ENCODE results near the gene FOXN3.
"Not testable (repeated sequence)": the region's sequence is repeated elsewhere in the genome, so short reads cannot be mapped to it uniquely, and the experiment has no call there.

The FOXN3 gene

DNA sequence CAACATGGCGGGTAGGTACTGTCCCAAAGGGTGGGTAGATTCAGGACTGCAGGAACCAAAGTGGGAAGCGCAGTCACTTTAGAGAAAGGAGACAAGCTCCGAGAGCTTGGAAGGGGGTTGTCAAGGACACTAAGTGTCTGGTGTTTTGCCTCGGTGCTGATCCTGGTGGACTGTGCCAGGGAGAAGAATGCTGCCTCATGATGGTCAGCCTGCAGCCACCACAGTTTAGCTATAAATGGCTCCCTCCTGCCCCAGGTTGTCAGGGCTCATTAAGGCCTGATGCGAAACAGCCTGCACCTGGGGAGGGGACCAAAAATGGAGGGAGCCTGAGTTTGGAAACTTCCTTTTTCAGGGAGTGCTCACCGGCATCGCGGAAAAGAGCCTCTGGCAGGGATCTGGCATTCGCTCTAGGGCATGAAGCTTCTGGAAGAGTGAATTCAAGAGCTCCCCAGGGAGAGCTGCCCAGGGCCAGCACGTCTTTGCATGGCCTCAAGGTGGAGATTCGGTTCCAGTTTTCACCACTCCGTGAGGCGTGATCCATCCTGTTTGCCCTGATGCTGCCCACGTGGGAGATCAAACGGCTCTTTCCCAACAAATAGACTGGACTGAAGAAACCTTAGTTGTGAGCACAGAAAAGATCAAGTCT, 164.0 kb downstream of the FOXN3 start:
- DNase-seq (ENCODE audit: low read depth, low spot score), result no peak
- no peaks in the 10 kb centered on the region for H3K27me3 ChIP-seq (ENCODE audit: control insufficient read depth, insufficient read depth, low read length)
- no peak overlapping the region for H3K4me3 ChIP-seq (ENCODE audit: low read length)
- no peaks in the 10 kb centered on the region for H3K9me3 ChIP-seq (ENCODE audit: control insufficient read depth, insufficient read depth, low read length)
- no CpG with 5 or more reads among the region's 15 CpGs for WGBS (ENCODE audit: insufficient coverage, insufficient read length)
- H3K4me1 ChIP-seq (ENCODE audit: control insufficient read depth, insufficient read depth, low read length), result peaks cover 6% of the 10 kb centered on the region
- H3K27ac ChIP-seq (ENCODE audit: low read length), result no peak overlapping the region
- H3K36me3 ChIP-seq (ENCODE audit: control insufficient read depth, insufficient read depth, low read length), result peaks cover 2% of the 10 kb centered on the region; the same call in 1 of the 2 replicates

DNA sequence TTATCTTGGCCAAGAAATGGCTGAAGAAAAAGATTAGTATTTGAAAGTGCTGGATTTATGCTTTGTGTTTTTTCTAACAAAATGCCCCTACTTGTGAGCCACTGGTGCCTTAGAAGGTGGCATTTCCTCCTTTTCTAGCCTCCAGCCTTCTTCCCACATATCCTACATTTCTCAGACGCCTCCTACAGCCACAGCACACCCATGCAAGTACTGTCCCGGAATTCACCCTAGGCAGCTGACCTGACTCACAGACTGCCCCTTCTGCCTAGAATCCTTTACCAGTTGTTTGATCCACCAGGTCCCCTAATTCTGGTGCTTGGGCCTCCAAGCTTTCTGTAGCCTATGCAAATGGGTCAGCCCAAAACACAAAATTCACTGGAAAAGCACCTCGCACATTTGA, 166.0 kb downstream of the FOXN3 start:
- no peaks in the 10 kb centered on the region for H3K27me3 ChIP-seq (ENCODE audit: control insufficient read depth, insufficient read depth, low read length)
- H3K4me1 ChIP-seq (ENCODE audit: control insufficient read depth, insufficient read depth, low read length), result peaks cover 6% of the 10 kb centered on the region
- H3K4me3 ChIP-seq (ENCODE audit: low read length), result no peak overlapping the region
- no peak for DNase-seq (ENCODE audit: low read depth, low spot score)
- no peaks in the 10 kb centered on the region for H3K36me3 ChIP-seq (ENCODE audit: control insufficient read depth, insufficient read depth, low read length)
- no peaks in the 10 kb centered on the region for H3K9me3 ChIP-seq (ENCODE audit: control insufficient read depth, insufficient read depth, low read length)
- no peak overlapping the region for H3K27ac ChIP-seq (ENCODE audit: low read length)
- no CpG with 5 or more reads among the region's 3 CpGs for WGBS (ENCODE audit: insufficient coverage, insufficient read length)

DNA sequence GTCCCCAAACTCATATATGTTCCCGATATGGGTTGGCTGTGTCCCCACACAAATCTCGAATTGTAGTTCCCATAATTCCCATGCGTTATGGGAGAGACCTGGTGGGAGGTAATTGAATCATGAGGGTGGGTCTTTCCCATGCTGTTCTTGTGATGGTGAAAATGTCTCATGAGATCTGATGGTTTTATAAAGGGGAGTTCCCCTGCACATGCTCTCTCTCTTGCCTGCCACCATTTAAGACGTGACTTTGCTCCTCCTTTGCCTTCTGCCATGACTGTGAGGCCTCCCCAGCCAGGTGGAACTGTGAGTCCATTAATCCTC, 166.4 kb downstream of the FOXN3 start:
- H3K4me1 ChIP-seq (ENCODE audit: control insufficient read depth, insufficient read depth, low read length); H3K36me3 ChIP-seq (ENCODE audit: control insufficient read depth, insufficient read depth, low read length); H3K9me3 ChIP-seq (ENCODE audit: control insufficient read depth, insufficient read depth, low read length); H3K4me3 ChIP-seq (ENCODE audit: low read length); H3K27me3 ChIP-seq (ENCODE audit: control insufficient read depth, insufficient read depth, low read length); H3K27ac ChIP-seq (ENCODE audit: low read length); DNase-seq (ENCODE audit: low read depth, low spot score): not testable (repeated sequence)
- no CpG with 5 or more reads among the region's 4 CpGs for WGBS (ENCODE audit: insufficient coverage, insufficient read length)

DNA sequence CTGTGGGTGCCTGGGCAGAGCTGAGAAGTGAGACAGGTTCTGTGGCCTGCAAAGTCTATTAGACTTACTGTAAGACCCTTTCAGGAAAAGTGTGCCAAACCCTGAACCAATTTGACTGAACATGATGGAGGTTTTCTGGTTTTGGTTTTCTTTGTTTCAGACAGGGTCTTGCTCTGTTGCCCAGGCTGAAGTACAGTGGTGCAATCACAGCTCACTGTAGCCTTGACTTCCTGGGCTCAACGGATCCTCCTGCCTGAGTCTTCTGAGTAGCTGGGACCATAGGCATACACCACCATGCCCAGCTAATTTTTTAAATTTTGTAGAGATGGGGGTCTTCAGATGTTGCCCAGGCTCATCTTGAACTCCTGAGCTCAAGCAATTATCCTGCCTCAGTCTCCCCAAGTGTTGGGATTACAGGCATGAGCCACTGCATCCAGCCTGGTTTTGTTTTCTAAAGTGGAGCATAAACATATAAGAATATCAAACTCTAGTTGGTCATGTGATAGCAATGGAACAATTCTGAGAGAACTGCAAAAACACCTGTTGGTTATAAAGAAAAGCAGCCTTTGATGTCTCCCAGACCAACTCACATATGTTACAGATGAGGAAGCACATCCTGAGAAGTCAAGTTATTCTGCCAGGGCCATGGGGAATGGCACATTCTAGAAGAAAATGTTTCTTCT, 166.9 kb downstream of the FOXN3 start:
- Histone ChIP-seq H3K27ac (ENCODE audit: low read length) (no peak overlapping the region), H3K9me3 (ENCODE audit: control insufficient read depth, insufficient read depth, low read length) (no peaks in the 10 kb centered on the region), H3K36me3 (ENCODE audit: control insufficient read depth, insufficient read depth, low read length) (no peaks in the 10 kb centered on the region), H3K27me3 (ENCODE audit: control insufficient read depth, insufficient read depth, low read length) (no peaks in the 10 kb centered on the region), H3K4me1 (ENCODE audit: control insufficient read depth, insufficient read depth, low read length) (peaks cover 6% of the 10 kb centered on the region), H3K4me3 (ENCODE audit: low read length) (no peak overlapping the region)
- no CpG with 5 or more reads among the region's 1 CpG for WGBS (ENCODE audit: insufficient coverage, insufficient read length)
- DNase-seq (ENCODE audit: low read depth, low spot score), result no peak

DNA sequence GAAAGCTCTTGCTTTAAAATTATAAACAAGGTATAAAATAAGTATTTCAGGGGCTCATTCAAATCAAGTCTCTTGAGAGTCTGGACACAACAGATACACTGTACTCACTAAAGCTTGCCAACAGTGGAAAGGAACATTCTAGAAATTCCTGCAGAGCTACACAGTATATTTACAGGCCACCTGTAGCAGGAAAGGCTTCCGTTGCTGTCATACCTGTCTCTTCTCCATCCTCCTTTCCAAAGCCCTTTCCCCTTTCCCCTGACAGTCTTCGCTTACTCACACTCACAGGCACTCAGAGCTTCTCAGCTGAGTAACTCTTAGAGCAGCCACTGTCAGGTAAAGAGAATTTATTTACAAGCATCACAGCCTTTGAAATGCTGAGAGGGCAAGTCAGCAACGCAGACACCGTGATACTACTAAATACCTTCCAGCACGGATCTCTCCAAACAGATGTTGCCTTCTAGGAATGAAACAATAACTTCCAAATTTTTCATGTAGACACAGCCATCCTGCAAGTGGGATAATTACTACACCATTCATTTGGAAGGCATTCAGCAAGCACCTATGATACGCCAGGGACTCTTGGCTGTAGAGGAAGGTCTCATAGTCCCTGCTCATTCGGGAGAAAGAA, 167.9 kb downstream of the FOXN3 start:
- Histone ChIP-seq H3K36me3 (ENCODE audit: control insufficient read depth, insufficient read depth, low read length) (no peaks in the 10 kb centered on the region), H3K27ac (ENCODE audit: low read length) (no peak overlapping the region), H3K4me3 (ENCODE audit: low read length) (no peak overlapping the region), H3K9me3 (ENCODE audit: control insufficient read depth, insufficient read depth, low read length) (no peaks in the 10 kb centered on the region), H3K4me1 (ENCODE audit: control insufficient read depth, insufficient read depth, low read length) (peaks cover 6% of the 10 kb centered on the region), H3K27me3 (ENCODE audit: control insufficient read depth, insufficient read depth, low read length) (no peaks in the 10 kb centered on the region)
- no CpG with 5 or more reads among the region's 7 CpGs for WGBS (ENCODE audit: insufficient coverage, insufficient read length)
- DNase-seq (ENCODE audit: low read depth, low spot score), result no peak

DNA sequence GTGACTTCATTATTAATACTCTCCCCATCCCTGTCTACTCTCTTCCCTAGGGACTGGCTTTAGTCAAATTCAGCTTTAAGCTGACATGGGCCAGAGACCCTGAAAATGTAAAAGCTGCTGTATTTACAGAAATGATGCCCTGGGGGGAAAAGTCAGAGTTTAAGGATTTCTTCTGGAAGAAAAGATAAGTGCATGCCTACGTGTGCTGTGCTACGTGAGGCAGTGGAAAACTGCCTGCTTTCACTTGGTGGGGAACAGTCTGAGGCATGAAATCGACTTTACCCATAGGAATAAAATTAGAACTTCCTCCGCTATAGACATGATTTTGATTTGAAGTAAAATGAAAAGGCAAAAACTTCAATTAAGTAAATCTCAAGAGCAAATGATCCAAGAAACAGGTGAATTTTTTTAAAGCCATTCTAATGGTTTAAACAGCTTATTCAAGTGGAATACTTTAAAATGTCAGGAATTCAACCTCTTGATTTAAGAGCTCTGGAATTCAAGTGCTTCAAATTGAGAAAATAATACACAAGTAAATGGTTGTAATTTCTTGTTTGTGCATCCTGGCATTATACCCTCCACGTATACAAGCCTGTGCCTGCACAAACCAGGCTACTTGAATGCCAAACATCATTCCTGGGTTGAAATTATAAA, 168.5 kb downstream of the FOXN3 start:
- H3K9me3 ChIP-seq (ENCODE audit: control insufficient read depth, insufficient read depth, low read length), result no peaks in the 10 kb centered on the region
- no peak for DNase-seq (ENCODE audit: low read depth, low spot score)
- WGBS (ENCODE audit: insufficient coverage, insufficient read length), result no CpG with 5 or more reads among the region's 5 CpGs
- H3K36me3 ChIP-seq (ENCODE audit: control insufficient read depth, insufficient read depth, low read length), result no peaks in the 10 kb centered on the region
- H3K27ac ChIP-seq (ENCODE audit: low read length), result no peak overlapping the region
- peaks cover 6% of the 10 kb centered on the region for H3K4me1 ChIP-seq (ENCODE audit: control insufficient read depth, insufficient read depth, low read length)
- no peaks in the 10 kb centered on the region for H3K27me3 ChIP-seq (ENCODE audit: control insufficient read depth, insufficient read depth, low read length)
- H3K4me3 ChIP-seq (ENCODE audit: low read length), result no peak overlapping the region

DNA sequence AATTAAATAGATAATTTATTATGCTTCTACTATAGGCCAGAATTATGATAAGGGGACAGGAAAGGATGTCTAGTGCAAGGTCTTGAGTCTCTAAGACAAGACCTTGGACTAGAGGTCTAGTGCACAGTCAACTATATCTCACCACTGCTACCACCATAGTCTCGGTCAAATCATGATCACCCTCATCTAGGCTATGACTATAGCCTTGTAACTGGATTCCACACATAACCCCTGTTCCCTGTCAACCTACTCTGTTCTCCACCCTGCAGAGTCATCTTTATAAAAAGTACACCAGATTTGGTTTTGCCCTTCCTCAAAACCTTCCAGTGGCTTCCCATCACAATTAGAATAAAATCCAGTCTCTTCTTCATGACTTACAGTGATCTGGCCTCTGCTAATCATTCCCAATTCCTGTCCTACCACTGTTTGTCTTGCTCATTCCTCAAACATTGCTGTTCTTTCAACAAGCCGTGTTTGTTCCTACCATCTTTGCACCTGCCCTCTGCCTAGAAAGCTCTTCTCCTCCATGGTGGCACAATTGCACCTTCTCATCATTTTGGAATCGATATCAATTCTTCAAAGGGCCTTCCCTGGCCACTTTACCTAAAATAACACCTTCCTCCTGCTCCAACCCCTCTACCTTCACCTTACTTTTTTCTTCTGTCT, 169.4 kb downstream of the FOXN3 start:
- no CpG with 5 or more reads among the region's 3 CpGs for WGBS (ENCODE audit: insufficient coverage, insufficient read length)
- no peaks in the 10 kb centered on the region for H3K9me3 ChIP-seq (ENCODE audit: control insufficient read depth, insufficient read depth, low read length)

DNA sequence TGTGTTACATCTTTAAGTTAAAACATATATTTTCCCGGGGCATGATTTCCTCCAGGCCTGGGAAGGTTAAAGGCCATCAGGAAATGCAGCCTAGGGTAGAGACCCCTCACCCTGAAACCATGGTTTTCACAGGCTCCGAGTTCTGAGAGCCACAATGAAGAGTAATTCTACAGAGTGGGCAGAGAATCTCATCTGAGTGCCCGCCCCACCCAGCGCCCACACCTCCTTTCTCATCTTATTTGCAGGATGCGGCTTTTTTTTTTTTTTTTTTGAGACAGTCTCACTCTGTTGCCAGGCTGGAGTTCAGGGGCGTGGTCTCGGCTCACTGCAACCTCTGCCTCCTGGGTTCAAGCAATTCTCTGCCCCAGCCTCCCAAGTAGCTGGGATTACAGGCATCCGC, 170.7 kb downstream of the FOXN3 start:
- H3K9me3 ChIP-seq (ENCODE audit: control insufficient read depth, insufficient read depth, low read length), result no peaks in the 10 kb centered on the region
- H3K27ac ChIP-seq (ENCODE audit: low read length), result no peak overlapping the region
- no peaks in the 10 kb centered on the region for H3K27me3 ChIP-seq (ENCODE audit: control insufficient read depth, insufficient read depth, low read length)
- no peaks in the 10 kb centered on the region for H3K36me3 ChIP-seq (ENCODE audit: control insufficient read depth, insufficient read depth, low read length)
- DNase-seq (ENCODE audit: low read depth, low spot score), result no peak
- WGBS (ENCODE audit: insufficient coverage, insufficient read length), result no CpG with 5 or more reads among the region's 8 CpGs
- H3K4me3 ChIP-seq (ENCODE audit: low read length), result no peak overlapping the region
- H3K4me1 ChIP-seq (ENCODE audit: control insufficient read depth, insufficient read depth, low read length), result peaks cover 6% of the 10 kb centered on the region

More for the DNA sequence above, 169.4 kb downstream of the FOXN3 start:
- DNase-seq (ENCODE audit: low read depth, low spot score), result no peak
- Histone ChIP-seq H3K27me3 (ENCODE audit: control insufficient read depth, insufficient read depth, low read length) (no peaks in the 10 kb centered on the region), H3K4me3 (ENCODE audit: low read length) (no peak overlapping the region), H3K27ac (ENCODE audit: low read length) (no peak overlapping the region), H3K4me1 (ENCODE audit: control insufficient read depth, insufficient read depth, low read length) (peaks cover 6% of the 10 kb centered on the region), H3K36me3 (ENCODE audit: control insufficient read depth, insufficient read depth, low read length) (no peaks in the 10 kb centered on the region)

DNA sequence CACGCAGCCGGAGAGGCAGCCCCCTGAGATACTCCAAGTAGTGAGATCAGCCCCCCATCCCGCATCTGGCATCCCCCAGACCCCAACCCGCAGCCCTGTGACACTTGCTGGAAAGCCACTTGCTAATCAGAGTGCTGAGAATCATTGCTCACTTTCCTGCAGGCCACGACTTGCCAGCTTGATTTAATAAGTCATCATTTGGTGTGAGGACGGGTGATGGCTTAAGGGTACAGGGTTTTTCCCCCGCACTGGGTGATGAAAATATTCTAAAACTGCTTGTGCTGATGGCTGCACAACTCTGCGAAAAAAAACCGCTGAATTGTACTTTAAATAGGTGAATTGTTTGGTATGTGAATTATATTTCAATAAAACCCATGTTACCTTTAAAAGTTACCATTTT, 171.2 kb downstream of the FOXN3 start:
- WGBS (ENCODE audit: insufficient coverage, insufficient read length), result no CpG with 5 or more reads among the region's 9 CpGs
- H3K27ac ChIP-seq (ENCODE audit: low read length), result no peak overlapping the region
- no peak for DNase-seq (ENCODE audit: low read depth, low spot score)
- H3K36me3 ChIP-seq (ENCODE audit: control insufficient read depth, insufficient read depth, low read length), result no peaks in the 10 kb centered on the region
- no peaks in the 10 kb centered on the region for H3K9me3 ChIP-seq (ENCODE audit: control insufficient read depth, insufficient read depth, low read length)
- peaks cover 6% of the 10 kb centered on the region for H3K4me1 ChIP-seq (ENCODE audit: control insufficient read depth, insufficient read depth, low read length)
- H3K4me3 ChIP-seq (ENCODE audit: low read length), result no peak overlapping the region
- no peaks in the 10 kb centered on the region for H3K27me3 ChIP-seq (ENCODE audit: control insufficient read depth, insufficient read depth, low read length)

DNA sequence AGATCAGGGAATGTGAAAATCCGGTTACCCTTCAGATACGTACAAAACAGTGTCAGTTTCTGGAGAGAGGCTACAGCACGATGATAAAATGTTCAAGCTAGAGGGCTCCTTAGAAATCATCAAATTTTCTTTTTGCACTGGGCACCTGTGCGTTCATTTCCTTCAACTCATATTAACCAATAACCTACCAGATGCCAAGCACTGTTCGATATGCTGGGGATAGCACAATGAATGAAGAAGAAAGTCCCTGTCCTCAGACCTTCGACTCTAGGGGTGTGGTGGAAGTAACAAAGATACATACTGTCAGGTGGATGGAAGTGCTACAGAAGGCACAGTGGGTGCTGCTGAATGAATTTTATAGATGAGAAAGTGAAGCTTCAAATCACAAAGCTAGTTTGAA, 172.3 kb downstream of the FOXN3 start:
- no CpG with 5 or more reads among the region's 6 CpGs for WGBS (ENCODE audit: insufficient coverage, insufficient read length)
- peaks cover 6% of the 10 kb centered on the region for H3K4me1 ChIP-seq (ENCODE audit: control insufficient read depth, insufficient read depth, low read length)
- DNase-seq (ENCODE audit: low read depth, low spot score), result no peak
- H3K9me3 ChIP-seq (ENCODE audit: control insufficient read depth, insufficient read depth, low read length), result no peaks in the 10 kb centered on the region
- no peaks in the 10 kb centered on the region for H3K36me3 ChIP-seq (ENCODE audit: control insufficient read depth, insufficient read depth, low read length)
- H3K4me3 ChIP-seq (ENCODE audit: low read length), result no peak overlapping the region
- H3K27me3 ChIP-seq (ENCODE audit: control insufficient read depth, insufficient read depth, low read length), result no peaks in the 10 kb centered on the region
- H3K27ac ChIP-seq (ENCODE audit: low read length), result no peak overlapping the region
